ENCODE results near the gene PTHLH. TPM values are rescaled to one million over a fixed set of nuclear protein-coding genes. Genes with fewer than 3 reads are reported as not detected.

PTHLH gene
- total and polyA plus RNA-seq, 2 donors (not counting 1 experiment from before 2014, with no cell fraction given): not detected

GRCh38 chr12:27960821-27961220 is 11.7 kb downstream of the PTHLH start:
- ChIA-PET POLR2A (no interaction called here), CTCF (no interaction called here)
- DNase-seq: no peak
- Histone ChIP-seq H3K9me3 (ENCODE audit: control extremely low read depth in 1 of 3, control insufficient read depth in 2 of 3, insufficient read depth in 1 of 3, low read length in 2 of 3) (peaks cover 0 to 3% (median 0%) of the 10 kb centered on the region in 3 donors), H3K27me3 (replicated peaks in 1 of 4; ENCODE audit: control extremely low read depth in 1 of 4, control insufficient read depth in 3 of 4, insufficient read depth in 4 of 4, low read length in 3 of 4) (peaks cover 0 to 9% (median 7%) of the 10 kb centered on the region in 4 experiments), H3K4me2 (replicated peaks; ENCODE audit: low read depth, low read length, poor library complexity, severe bottlenecking) (no peak overlapping the region), H3K4me3 (ENCODE audit: control extremely low read depth in 1 of 5, extremely low read depth in 1 of 5, insufficient read depth in 1 of 5, low read depth in 2 of 5, low read length in 4 of 5) (no peak overlapping the region), H3K9ac (ENCODE audit: low read length) (no peak overlapping the region), H4K20me1 (ENCODE audit: control insufficient read depth, insufficient read depth, low read length, poor library complexity, severe bottlenecking) (no peaks in the 10 kb centered on the region), H3K27ac (ENCODE audit: low read length in 2 of 2) (no peak overlapping the region), H2AFZ (ENCODE audit: insufficient read depth, low read depth, low read length, poor library complexity, severe bottlenecking) (no peak overlapping the region), H3K36me3 (replicated peaks in 1 of 2; ENCODE audit: control extremely low read depth in 1 of 2, control insufficient read depth in 1 of 2, extremely low read depth in 1 of 2, insufficient read depth in 2 of 2, low read length in 1 of 2) (no peaks in the 10 kb centered on the region), H3K79me2 (ENCODE audit: control insufficient read depth, insufficient read depth, low read length) (no peaks in the 10 kb centered on the region), H3K4me1 (ENCODE audit: control insufficient read depth in 2 of 2, insufficient read depth in 2 of 2, low read length in 2 of 2) (no peaks in the 10 kb centered on the region)
- Mint-ChIP-seq H3K27ac (no peak overlapping the region), H3K4me3 (no peak overlapping the region), H3K27me3 (peaks cover 57% of the 10 kb centered on the region), H3K9me3 (ENCODE audit: insufficient read depth) (no peaks in the 10 kb centered on the region), H3K4me1 (no peaks in the 10 kb centered on the region)
- no peak for ATAC-seq (ENCODE audit: low read depth)
- WGBS (ENCODE audit: insufficient coverage): no CpG with 5 or more reads among the region's 3 CpGs
- no peak for TF ChIP-seq EZH2 (IDR thresholded peaks at IDR 0.05; ENCODE audit: borderline replicate concordance, insufficient read depth, low read depth, low read length, poor library complexity, severe bottlenecking)
- no peak for TF ChIP-seq CTCF (IDR thresholded peaks at IDR 0.05)
- intact Hi-C loops (cut with micrococcal nuclease): no loop called here

- Histone ChIP-seq H3K4me2 (replicated peaks; ENCODE audit: low read depth, low read length, poor library complexity, severe bottlenecking) (no peak overlapping the region), H3K36me3 (replicated peaks in 1 of 2; ENCODE audit: control extremely low read depth in 1 of 2, control insufficient read depth in 1 of 2, extremely low read depth in 1 of 2, insufficient read depth in 2 of 2, low read length in 1 of 2) (no peaks in the 10 kb centered on the region), H3K27ac (ENCODE audit: low read length in 2 of 2) (no peak overlapping the region), H3K79me2 (ENCODE audit: control insufficient read depth, insufficient read depth, low read length) (no peaks in the 10 kb centered on the region), H3K9me3 (ENCODE audit: control extremely low read depth in 1 of 3, control insufficient read depth in 2 of 3, insufficient read depth in 1 of 3, low read length in 2 of 3) (peaks cover 0 to 3% (median 0%) of the 10 kb centered on the region in 3 donors), H3K4me1 (ENCODE audit: control insufficient read depth in 2 of 2, insufficient read depth in 2 of 2, low read length in 2 of 2) (no peaks in the 10 kb centered on the region), H2AFZ (ENCODE audit: insufficient read depth, low read depth, low read length, poor library complexity, severe bottlenecking) (no peak overlapping the region), H3K9ac (ENCODE audit: low read length) (no peak overlapping the region), H4K20me1 (ENCODE audit: control insufficient read depth, insufficient read depth, low read length, poor library complexity, severe bottlenecking) (no peaks in the 10 kb centered on the region), H3K27me3 (replicated peaks in 1 of 4; ENCODE audit: control extremely low read depth in 1 of 4, control insufficient read depth in 3 of 4, insufficient read depth in 4 of 4, low read length in 3 of 4) (peaks cover 0 to 9% (median 4%) of the 10 kb centered on the region in 4 experiments), H3K4me3 (ENCODE audit: control extremely low read depth in 1 of 5, extremely low read depth in 1 of 5, insufficient read depth in 1 of 5, low read depth in 2 of 5, low read length in 4 of 5) (no peak overlapping the region)
- DNase-seq (no peak), ATAC-seq (ENCODE audit: low read depth) (no peak)
- H3K9me3 Mint-ChIP-seq (ENCODE audit: insufficient read depth): no peaks in the 10 kb centered on the region
- TF ChIP-seq CTCF (IDR thresholded peaks at IDR 0.05): no peak
- no peak overlapping the region for H3K4me3 Mint-ChIP-seq
- no peaks in the 10 kb centered on the region for H3K4me1 Mint-ChIP-seq
- POLR2A ChIA-PET: no interaction called here
- CTCF ChIA-PET: no interaction called here
- WGBS (ENCODE audit: insufficient coverage): no CpG with 5 or more reads among the region's 3 CpGs
- no peak overlapping the region for H3K27ac Mint-ChIP-seq
- intact Hi-C loops (cut with micrococcal nuclease): no loop called here
- peaks cover 43% of the 10 kb centered on the region for H3K27me3 Mint-ChIP-seq
Measured at GRCh38 chr12:27958675-27959074, 13.9 kb downstream of the PTHLH start.

All from B cell (primary cell).